SK-N-SH (cell line): ENCODE results near the gene PXDN.

Experiments used
- CTCF ChIP-seq: fragments of 200-600 bp; sonication (generic); IDR thresholded peaks from 2 replicates; pipeline ENCODE4 v1.6.1; 2017; ENCODE audit warnings: antibody characterized with exemption, mild to moderate bottlenecking, moderate library complexity
- EP300 ChIP-seq, 2 experiments: IDR thresholded peaks; 2 replicates each; pipeline versions ENCODE4 v1.4.0 to v1.6.1; 2012; ENCODE audit warnings: borderline replicate concordance in 1 of 2, low read depth in 1 of 2, low read length in 1 of 2
- EZH2phosphoT487 ChIP-seq: fragments of 200-600 bp; sonication (generic); IDR thresholded peaks from 2 replicates; pipeline ENCODE4 v1.6.1; 2017; ENCODE audit warnings: low read depth, mixed run types, mild to moderate bottlenecking, antibody characterized with exemption, moderate library complexity, borderline replicate concordance
- JUND ChIP-seq: IDR thresholded peaks from 2 replicates; pipeline ENCODE4 v1.4.0; 2012
- POLR2AphosphoS5 ChIP-seq: IDR thresholded peaks from 2 replicates; pipeline ENCODE4 v1.6.1; 2012; ENCODE audit warnings: low read depth, low read length
- SIN3A ChIP-seq: IDR thresholded peaks from 2 replicates; pipeline ENCODE4 v1.6.1; 2012; ENCODE audit warnings: low read depth, mild to moderate bottlenecking, low read length, moderate library complexity, borderline replicate concordance
- TF ChIP-seq, protein P1 (sequence below): IDR thresholded peaks from 2 replicates; pipeline ENCODE4 v1.4.0; 2012; ENCODE audit warnings: low read depth

- no peak for TF ChIP-seq EZH2phosphoT487
- peak; percentile 98 for TF ChIP-seq POLR2AphosphoS5
- TF ChIP-seq CTCF, result no peak
- peak; percentile 57 for TF ChIP-seq JUND
- TF ChIP-seq SIN3A, result peak; percentile 75; the same call in 1 of the 2 replicates
- TF ChIP-seq EP300 (IDR thresholded peaks at IDR 0.05; ENCODE audit: borderline replicate concordance in 1 of 2, low read depth in 1 of 2, low read length in 1 of 2), result peak in 1 of 2 experiments; percentile 65; a peak in 2 of 4 replicates
- TF ChIP-seq, protein P1, sequence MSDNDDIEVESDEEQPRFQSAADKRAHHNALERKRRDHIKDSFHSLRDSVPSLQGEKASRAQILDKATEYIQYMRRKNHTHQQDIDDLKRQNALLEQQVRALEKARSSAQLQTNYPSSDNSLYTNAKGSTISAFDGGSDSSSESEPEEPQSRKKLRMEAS, result no peak
Measured at GRCh38 chr2:1625281-1626001, 118.9 kb downstream of the PXDN start.
